Retina (tissue), 1 donor: ENCODE results near the gene CORO6.

ENCODE experiments used
- DNase-seq: peaks from one replicate; pipeline ENCODE4 v3.0.0-alpha.2; 2016

The CORO6 gene

DNA sequence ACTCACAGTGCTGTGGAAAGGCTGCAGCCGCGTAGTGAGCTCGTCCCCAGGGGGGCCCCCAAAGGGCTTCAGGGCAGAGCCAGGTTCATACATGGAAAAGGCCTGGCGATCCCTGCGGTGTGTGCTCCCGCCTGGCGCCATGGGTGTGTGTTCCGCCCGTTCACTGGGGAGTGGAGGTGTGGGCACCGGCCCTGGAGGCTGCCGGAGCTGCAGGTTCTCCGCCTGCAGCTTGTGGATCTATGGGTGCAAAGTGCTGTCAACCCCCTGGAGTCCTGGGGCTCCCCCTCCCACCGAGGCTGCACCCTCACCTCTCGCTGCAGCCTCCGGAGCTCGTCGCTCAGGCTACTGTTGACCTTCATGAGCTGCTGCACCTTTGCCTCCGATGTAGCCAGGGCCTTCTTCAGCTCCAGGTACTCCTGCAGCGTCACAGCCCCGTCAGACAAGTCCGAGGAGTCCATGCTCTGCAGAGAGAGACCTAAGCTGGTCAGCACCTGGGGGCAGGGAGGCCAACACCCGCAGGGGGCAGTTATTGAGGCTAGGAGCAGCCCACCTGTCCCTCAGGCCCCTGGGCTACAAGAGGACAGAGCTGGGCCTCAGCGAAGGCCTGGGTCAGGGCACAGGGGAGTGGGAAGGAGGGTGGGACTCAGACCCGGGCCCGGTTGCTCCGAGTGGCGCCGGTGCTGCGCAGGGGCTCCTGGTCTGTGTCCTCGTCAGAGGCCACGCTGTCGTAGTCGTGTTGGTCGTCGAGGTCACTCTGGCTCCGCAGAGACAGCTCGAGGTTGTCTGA lies 46.3 kb downstream of the CORO6 start:
- DNase-seq, result no peak

DNA sequence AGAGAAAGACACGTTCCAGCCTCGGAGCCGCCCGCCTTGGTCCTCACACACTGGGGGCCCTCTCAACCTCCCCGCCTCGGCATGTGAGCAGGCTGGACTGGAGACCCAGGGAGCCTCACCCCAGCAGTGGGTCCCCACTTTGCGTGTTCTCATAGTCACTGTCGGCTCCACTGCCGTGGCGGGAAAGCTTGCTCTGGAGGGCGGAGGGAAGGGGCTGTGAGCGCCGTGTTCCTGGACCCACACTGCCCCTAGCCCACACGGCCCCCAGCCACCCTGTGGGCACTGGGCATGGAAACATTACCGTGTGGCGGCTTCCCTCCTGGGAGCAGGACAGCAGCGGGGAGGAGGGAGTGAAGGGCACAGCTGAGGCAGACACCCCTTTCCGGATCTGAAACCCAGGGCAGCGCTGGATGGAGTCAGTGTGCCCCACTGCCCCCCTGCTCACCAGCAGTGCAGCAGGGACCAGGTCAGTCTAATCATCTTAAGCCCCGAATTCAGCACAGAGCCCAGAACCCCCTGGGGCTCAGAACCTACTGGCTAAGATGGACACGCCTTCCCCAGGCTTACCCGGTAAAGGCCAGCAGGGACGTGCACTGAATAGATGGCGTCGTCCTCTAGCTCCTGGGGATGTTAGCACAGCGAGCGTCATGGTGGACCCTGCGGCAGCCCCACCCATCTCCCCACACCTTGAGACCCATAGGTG lies 47.0 kb downstream of the CORO6 start:
- no peak for DNase-seq

DNA sequence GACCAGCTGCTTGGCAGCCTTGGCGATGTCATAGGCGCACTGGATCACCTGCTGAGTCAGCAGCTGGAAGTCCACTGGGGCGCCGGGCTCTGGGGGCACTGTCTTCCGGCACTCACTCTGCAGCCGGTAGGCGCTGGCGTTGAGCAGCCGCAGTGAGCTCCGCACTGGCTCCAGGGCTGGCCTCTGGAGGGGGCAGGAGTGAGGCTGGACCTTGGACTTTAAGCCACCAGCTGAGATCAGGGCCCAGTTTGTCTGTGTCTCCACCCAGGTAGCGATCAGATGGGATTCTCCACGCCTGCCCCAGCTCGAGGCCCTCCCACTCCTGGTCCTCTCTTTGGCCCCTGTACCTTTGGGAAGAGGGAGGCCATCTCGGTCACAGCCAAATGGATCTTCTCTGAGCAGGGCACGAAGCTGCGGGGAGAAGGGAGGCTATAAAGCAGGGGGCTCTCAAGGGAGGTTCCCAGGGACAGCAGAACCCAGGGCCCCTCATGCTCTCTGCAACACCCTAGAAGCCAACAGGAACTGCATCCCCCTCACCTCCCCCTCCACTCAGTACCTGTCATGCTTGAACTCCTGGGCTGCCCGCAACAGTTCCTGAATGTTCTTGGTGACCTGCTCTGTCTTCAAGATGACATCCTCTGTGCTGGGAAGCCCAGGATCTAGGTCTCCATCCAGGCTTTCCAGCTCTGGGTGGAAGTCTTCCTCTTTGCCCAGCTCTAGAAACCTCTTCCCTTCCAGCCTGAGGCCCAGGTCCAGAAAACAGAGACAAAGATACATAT lies 47.8 kb downstream of the CORO6 start:
- no peak for DNase-seq

DNA sequence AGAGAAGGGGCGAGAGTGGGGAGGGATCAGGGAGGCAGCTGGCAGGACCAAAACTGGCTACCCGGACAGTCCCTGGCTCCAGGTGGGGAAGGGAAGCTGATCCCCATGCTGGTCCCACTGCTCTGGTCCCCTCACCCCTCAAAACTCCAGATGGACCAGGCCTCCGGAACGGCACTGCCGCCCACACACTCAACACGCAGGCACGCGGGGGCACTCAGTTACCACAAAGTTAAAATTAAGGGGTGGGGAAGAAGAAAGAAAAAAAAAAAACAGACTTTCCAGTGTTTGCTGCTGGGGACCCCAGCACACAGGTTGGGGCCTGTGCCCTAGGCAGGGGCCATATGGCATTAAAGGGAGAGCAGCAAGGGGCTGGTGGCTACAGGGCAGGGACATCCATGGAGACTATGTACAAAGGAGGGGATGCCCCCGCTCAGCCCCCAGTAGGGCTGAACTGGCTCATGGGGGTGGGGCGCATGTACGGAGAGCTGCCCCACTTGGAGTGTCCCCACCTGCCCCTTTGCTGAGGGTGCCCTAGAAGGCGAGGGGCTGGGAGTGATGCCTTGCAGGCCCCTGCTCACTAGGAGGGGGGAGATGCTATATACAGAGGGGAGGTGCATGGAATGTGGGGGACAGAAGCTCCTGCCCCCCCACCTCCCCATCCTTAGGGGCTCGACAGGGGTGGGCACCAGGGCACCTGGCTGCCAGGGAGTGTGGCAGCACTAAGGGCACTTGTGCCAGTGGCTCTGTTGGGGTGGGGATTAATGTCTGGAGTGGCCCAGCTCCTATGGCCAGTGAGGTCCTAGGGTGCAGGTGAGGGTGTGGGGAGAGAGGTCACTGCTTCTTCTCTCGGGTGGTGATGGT lies 48.6 kb downstream of the CORO6 start:
- no peak for DNase-seq

DNA sequence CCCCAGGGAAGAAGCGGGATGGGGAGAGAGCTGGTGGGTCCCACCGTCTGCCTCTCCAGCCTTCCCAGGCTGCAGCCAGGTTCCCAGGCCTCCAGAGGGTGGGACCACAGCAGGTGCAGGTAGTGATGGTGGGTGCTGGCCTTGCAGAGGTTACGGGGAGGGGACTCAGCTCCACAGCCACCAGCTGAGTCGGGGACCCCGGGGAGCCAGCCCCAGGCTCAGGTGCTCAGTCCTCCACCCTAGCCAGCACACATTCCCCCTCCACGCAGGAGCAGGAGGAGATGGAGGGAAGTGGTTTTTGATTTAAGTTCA lies 49.2 kb downstream of the CORO6 start:
- no peak for DNase-seq

DNA sequence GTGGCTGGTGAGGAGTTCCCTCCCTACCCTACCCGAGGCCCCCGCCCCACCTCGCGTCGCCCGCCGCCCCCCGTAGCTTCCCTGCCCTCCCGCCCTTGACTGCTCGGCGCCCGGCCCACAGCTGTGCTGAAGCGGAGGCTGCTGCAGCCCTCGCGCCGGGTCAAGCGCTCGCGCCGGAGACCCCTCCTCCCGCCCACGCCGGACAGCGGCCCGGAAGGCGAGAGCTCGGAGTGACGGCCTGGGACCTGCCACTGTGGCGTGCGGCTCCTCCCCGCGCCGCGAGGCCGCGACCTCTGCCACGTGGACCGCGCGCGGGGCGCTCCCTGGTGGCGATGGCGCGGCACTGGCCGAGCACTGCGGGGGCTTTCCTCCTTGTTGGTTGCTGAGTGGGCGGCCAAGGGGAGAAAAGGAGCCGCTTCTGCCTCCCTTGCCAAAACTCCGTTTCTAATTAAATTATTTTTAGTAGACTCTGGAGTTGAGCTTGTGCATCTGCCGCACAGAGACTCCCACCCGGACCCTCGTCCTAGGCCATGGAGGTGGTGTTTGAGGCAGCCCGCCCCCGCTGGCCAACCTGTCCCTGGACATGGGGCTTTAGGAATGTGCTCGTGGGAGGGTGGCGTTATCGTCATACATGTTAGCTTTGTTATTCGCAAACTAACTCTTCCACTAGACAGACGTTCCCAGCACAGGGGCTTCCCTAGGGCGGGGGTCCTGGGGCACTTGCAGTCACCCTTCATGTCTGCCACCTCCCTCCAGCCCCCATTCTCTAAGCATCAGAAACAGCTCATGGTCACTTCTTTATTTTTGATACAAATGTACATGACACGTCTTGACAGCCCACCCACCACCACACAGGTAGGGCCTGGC lies 49.8 kb downstream of the CORO6 start:
- peak; percentile 82 for DNase-seq

GRCh38 chr17:29571883-29572681 lies 50.6 kb downstream of the CORO6 start:
- peak; percentile 43 for DNase-seq

- no peak for DNase-seq
Observed at GRCh38 chr17:29571486-29571882, 51.2 kb downstream of the CORO6 start.

DNA sequence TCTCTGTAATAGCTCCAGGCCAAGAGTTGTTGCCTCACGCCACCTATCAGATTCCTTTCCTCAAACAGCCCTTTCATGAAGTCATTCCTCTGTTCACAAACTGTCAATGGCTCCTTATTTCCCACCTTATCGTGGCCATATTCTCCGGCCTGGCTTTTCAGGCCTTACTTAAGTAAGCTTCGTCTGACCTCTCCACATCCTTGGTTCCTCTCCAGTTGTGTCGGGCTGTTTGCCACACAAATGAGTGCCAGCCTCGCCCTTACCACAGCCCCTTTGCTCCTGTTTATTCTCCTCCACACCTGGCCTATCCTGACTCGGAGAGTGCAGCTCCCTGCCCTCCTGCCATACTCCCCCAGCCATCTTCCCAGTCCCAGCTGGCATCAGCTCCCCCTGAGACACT lies 52.2 kb downstream of the CORO6 start:
- no peak for DNase-seq

DNA sequence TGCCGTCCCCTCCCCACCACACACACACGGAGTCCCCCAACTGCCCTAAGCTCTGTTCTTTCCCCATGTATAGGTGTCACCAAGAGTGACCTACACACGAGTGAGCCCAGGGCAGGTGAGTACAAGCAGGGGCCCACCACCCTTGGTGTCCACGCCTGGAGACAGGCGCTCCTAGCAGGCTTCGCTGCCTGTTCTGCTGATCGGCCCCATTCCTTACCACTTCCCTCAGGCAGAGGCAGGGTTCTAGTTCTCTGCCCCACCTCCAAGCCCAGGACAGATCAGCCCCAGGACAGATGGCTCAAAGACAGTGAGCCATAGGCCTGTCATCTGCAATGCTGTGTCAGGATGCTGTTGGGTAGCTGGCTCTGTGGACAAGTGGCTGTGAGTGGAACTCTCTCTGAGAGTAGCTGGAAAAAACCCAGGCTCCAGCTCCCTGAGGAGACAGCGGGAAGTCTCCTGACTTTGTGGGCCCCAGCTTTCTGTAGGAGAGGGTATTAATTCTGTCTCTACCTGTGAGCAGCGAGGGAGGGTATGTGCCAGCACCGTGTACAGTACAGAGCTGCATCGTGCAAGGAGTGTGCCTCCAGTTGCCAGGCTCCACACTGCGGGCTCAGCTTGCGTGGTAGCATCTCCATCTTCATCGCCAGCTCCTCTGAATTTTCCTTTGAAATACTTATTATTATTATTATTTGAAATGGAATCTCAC lies 53.3 kb downstream of the CORO6 start:
- no peak for DNase-seq

DNA sequence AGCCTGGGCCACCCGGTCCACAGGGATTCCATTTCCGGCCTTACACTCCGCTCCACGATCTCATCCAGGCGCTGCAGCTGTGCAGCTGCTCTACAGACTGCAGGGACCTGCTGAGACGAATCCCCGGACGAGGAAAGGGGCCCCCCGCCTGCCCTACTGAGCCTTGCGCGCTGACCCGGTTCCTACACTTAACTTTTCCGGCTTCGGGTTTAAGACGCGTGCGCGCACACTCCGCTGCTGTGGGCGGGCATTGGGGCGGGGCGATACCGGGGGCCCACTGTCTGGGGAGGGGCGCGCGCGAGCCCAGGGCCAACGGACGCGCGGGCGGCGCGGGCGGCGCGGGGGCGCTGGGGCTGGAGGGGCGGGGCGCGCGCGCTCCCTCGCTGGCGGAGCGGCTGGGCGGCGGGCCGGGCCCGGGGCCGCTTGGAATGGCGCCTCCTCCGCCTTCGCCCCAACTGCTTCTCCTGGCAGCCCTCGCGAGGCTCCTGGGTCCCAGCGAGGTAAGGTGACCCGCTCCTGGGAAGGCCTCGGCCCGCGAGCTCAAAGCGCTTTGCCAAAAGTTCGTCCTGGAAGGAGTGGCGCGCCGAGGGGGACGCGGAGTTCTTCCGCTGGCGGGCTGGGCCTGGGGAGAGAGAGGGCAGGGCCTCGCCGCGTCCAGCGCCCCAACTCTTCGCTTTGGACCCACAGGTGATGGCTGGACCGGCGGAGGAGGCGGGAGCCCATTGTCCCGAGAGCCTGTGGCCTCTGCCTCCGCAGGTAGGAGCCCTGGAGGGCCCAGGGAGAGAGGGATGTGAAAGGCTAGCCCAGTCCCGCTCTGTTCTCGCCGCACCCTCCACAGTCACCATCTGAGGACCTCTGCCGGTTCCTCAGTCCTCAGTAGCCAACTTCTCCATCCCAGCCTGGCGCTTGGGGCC lies 54.1 kb downstream of the CORO6 start, which contains the start of gene TP53I13:
Gene TP53I13, plus strand, starts transcription at position 371 of the 914 bp plus-strand sequence. Its CDS starts 58 bp downstream, at position 429.
- peak; percentile 86 for DNase-seq

DNA sequence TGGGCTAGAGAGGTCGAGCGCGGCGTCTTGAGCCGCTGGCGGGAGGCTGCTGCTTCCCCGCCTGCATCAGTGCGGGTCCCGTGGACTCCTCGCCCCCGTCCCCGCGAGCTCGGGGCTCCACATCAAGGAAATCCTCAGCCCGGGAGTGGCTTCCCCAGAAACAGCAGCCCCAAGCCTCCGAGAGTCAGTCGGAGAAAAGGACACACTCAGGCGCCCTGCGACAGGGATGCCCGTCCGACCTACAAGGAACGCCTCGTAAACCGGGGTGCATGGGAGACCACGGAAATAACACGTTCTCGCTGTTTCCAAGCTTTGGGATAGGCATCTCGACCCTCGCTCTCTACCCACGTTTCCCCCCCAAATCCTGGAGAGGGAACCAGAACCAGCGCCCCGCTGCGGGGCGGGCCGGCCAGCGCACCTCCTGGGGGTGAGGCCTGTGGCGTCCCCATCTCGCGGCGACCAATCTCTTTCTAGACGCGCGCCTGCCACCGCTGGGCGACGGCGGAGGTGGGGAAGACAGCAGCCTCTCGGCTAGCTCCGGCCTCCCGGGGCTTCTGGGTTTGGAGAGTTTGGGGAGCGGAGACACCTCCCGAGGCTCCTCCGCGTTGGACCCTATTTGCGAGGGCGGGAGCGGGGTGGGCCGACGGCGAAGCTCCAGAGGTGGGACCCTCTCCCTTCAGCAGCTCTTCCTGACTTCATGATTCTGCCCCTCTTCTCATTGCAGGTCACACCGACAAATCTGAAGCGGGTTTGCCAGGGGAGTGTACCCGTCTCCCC lies 55.0 kb downstream of the CORO6 start:
- peak; percentile 88 for DNase-seq

GRCh38 chr17:29567304-29567553 lies 55.5 kb downstream of the CORO6 start:
- DNase-seq, result peak; percentile 71

GRCh38 chr17:29566473-29567303 lies 56.0 kb downstream of the CORO6 start, which contains the start of gene ABHD15:
Gene ABHD15 (minus strand): TSS chr17:29567037. CDS start chr17:29566966, 71 bp downstream.
- DNase-seq, result peak; percentile 78

DNA sequence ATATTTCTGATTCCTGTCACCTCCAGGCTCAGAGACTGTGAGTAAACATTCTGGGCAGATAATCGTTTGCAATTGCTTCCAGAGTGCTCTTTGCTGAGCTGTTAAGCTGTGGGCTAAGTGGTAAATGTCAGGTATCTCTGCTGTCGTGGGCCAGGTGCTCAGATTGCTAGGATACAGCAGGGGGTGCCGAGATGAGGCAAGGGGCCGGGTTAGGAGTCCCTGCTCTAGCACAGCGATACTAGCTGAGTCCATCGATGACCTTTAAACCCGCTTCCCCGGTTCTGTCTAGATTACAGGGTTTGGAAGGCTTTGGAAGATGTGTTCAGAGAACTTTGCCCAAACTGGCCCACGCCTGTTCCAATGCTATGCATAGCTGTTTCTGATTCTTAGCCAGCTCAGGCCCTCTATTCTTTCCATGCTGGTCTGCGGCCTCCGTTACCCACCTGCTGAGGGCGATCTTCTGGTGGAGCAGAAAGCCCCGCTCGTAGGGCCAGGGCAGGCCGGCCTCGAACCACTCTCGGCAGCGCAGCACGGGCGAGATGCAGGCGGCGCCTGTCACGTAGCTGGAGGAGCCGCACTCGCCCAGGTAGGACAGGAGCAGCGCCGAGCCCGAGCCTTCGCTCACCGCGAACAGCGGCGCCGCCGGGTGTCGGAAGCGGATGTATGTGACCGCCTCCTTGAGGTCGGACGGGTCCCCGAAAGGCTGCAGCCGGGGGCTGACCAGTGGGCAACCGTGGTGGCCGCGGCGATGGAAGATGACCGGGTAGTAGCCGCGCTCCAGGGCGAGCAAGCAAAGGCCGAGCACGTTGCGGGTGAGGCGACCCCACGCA lies 56.9 kb downstream of the CORO6 start:
- DNase-seq, result peak; percentile 74
